ENCODE measurements around the gene TIA1. TPM values are rescaled to one million over a fixed set of nuclear protein-coding genes. Genes with fewer than 3 reads are reported as not detected.
"Not testable (repeated sequence)": the region's sequence is repeated elsewhere in the genome, so short reads cannot be mapped to it uniquely, and the experiment has no call there.

The TIA1 gene, protein sequence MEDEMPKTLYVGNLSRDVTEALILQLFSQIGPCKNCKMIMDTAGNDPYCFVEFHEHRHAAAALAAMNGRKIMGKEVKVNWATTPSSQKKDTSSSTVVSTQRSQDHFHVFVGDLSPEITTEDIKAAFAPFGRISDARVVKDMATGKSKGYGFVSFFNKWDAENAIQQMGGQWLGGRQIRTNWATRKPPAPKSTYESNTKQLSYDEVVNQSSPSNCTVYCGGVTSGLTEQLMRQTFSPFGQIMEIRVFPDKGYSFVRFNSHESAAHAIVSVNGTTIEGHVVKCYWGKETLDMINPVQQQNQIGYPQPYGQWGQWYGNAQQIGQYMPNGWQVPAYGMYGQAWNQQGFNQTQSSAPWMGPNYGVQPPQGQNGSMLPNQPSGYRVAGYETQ
- 82.5 and 123 TPM in 2 replicates for total RNA-seq (2014; rRNA removed)
- percentile 91 among the genes with signal in this experiment for Bru-seq, nascent RNA
- percentile 91 among the genes with signal in this experiment for BruChase-seq, experiment 1, labeled RNA remaining after a 6-hour chase
- BruChase-seq, experiment 2, labeled RNA remaining after a 2-hour chase = percentile 95 among the genes with signal in this experiment
- long read RNA-seq, full-length matches to known transcripts = 66 of 133 reads
- long read RNA-seq, partial matches to known transcripts = 11 of 133 reads
- long read RNA-seq, other reads (novel, unspliced or antisense) = 56 of 133 reads

DNA sequence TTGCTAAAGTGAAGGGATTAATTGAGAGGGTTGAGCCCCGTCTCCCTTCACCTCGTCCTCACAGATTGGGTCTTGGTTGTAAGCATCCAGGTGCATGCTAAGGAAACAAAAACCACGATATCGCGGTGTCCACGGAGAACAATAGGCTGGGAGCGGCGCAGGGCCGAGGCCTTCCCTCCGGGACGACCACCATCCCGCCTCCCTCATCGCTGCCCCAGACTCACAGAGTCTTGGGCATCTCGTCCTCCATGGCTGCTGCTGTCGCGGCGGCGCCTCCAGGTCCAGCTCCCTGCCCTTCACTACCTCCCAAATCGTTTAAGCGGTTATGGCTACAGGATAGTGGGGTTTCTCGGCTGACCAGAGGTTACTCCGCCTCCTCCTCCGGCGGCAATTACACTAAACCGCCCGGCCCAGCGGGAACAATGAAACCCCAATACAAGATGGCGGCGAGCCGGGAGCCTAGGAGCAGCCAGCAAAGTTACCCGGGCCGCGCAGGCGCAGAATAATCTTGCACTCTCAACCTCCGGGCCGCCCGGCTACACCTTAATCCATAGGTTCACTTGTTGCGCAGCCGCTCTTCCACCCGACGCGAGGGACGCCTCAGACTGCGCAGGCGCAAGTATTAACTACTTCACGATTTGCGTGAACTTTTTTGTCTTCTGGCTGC, at the start of gene TIA1:
Gene TIA1 (minus strand): TSS at position 448 of the 667 bp plus-strand sequence. CDS start 198 bp downstream, at position 250.
- TF ChIP-seq EZH2 (IDR thresholded peaks at IDR 0.05; ENCODE audit: low read length, unreplicated experiment) (no peak), EZH2phosphoT487 (IDR thresholded peaks at IDR 0.05; ENCODE audit: borderline replicate concordance, low read length) (no peak)
- TF ChIP-seq, protein P1, sequence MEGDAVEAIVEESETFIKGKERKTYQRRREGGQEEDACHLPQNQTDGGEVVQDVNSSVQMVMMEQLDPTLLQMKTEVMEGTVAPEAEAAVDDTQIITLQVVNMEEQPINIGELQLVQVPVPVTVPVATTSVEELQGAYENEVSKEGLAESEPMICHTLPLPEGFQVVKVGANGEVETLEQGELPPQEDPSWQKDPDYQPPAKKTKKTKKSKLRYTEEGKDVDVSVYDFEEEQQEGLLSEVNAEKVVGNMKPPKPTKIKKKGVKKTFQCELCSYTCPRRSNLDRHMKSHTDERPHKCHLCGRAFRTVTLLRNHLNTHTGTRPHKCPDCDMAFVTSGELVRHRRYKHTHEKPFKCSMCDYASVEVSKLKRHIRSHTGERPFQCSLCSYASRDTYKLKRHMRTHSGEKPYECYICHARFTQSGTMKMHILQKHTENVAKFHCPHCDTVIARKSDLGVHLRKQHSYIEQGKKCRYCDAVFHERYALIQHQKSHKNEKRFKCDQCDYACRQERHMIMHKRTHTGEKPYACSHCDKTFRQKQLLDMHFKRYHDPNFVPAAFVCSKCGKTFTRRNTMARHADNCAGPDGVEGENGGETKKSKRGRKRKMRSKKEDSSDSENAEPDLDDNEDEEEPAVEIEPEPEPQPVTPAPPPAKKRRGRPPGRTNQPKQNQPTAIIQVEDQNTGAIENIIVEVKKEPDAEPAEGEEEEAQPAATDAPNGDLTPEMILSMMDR (conservative IDR thresholded peaks at IDR 0.05; ENCODE audit: low read depth, low read length) = no peak
- DNase-seq (peak; percentile 98), ATAC-seq (peak; percentile 96)
- H3K4me1 ChIP-seq (ENCODE audit: insufficient read depth, low read length) = peaks cover 11% of the 10 kb centered on the region
- no peaks in the 10 kb centered on the region for H3K9me2 ChIP-seq (replicated peaks; ENCODE audit: low read length)
- peak within 1 kb of the TSS; percentile 99 for H3K9ac ChIP-seq (ENCODE audit: low read length)
- H3K4me3 ChIP-seq (ENCODE audit: low read length) = peak within 1 kb of the TSS; percentile 99
- TSS peak; percentile 79 for BruUV-seq (replicated peaks)
- H2AFZ ChIP-seq (ENCODE audit: low read length) = peak within 1 kb of the TSS; percentile 88
- H4K20me1 ChIP-seq (ENCODE audit: low read length) = peaks cover 27% of the 10 kb centered on the region
- ChIA-PET CTCF (no interaction called here), POLR2A (ENCODE audit: unreplicated experiment) (interaction anchor here (0.7 kb wide), 1 partner anchor 1187 kb away, joined by 3 read pairs; no protein-coding TSS in a partner anchor)
- peak within 1 kb of the TSS; percentile 89 for H3K27ac ChIP-seq (ENCODE audit: low read length)
- H3K36me3 ChIP-seq (ENCODE audit: low read depth, low read length) = 0 out of 2 replicates have a peak, but pooled peaks cover 2% of the 10 kb centered on the region
- H3K4me2 ChIP-seq (ENCODE audit: low read length) = peak within 1 kb of the TSS; percentile 90
- no peaks in the 10 kb centered on the region for H3K27me3 ChIP-seq (ENCODE audit: low read length)
- no peaks in the 10 kb centered on the region for H3F3A ChIP-seq (ENCODE audit: low read length, unreplicated experiment)
- intact Hi-C loops (cut with micrococcal nuclease) = loop anchor here (2.0 to 10.0 kb wide), 3 partner anchors 44 to 334 kb away; partner anchors contain the start of genes C2orf42, MXD1 and SNRPG
- H3K9me3 ChIP-seq (ENCODE audit: low read length) = no peaks in the 10 kb centered on the region
- H3K79me2 ChIP-seq (ENCODE audit: low read length) = peaks cover 51% of the 10 kb centered on the region

DNA sequence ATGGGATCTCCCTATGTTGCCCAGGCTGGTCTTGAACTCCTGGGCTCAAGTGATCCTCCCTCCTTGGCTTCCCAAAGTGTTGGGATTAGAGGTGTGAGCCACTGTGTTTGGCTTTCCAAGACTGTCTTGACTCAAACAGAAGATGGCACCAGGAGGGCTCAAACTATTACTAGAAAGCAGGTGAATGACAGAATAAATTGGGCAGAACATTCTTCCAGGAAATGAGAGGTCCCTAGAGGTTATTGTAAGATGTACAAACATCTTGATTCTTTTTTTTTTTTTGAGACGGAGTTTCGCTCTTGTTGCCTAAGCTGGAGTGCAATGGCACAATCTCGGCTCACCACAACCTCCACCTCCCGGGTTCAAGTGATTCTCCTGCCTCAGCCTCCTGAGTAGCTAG, 49.4 kb upstream of the TIA1 start:
- H3K27ac ChIP-seq (ENCODE audit: low read length); DNase-seq; H3F3A ChIP-seq (ENCODE audit: low read length, unreplicated experiment); H3K9me2 ChIP-seq (replicated peaks; ENCODE audit: low read length); H3K9ac ChIP-seq (ENCODE audit: low read length); CTCF ChIA-PET; H3K4me3 ChIP-seq (ENCODE audit: low read length); H3K4me1 ChIP-seq (ENCODE audit: insufficient read depth, low read length); intact Hi-C loops (cut with micrococcal nuclease); BruUV-seq (replicated peaks); H4K20me1 ChIP-seq (ENCODE audit: low read length); ATAC-seq; H3K4me2 ChIP-seq (ENCODE audit: low read length); H3K9me3 ChIP-seq (ENCODE audit: low read length); POLR2A ChIA-PET (ENCODE audit: unreplicated experiment); H3K27me3 ChIP-seq (ENCODE audit: low read length); H2AFZ ChIP-seq (ENCODE audit: low read length): not testable (repeated sequence)
- H3K79me2 ChIP-seq (ENCODE audit: low read length) = peaks cover 32% of the 10 kb centered on the region
- H3K36me3 ChIP-seq (ENCODE audit: low read depth, low read length) = peaks cover 14% of the 10 kb centered on the region; the same call in 1 of the 2 replicates

DNA sequence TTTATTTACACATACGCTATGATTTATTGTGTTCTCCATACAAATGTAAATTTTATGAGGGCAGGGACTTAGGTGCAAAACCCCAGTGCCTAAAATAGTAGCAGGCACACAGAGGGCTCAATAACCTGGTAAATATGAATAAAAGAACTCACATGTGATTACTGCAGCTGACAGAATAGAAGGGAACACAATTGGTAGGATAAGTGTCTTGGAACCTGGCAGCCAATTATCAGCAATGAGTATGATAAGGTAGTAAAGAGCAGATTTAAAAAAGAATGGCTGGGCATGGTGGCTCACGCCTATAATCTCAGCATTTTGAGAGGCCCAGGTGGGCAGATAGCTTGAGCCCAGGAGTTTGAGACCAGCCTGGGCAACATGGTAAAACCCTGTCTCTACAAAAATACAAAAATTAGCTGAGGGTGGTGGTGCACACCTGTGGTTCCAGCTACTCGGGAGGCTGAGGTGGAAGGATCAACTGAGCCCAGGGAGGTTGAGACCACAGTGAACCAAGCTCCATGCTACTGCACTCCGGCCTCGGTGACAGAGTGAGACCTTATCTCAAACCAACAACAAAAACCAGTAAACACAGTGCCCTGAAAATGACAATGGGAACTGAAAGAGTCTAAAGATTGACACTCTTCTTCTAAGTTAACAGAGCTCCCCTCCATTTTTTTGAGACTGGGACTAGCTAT, 35.2 kb upstream of the TIA1 start:
- intact Hi-C loops (cut with micrococcal nuclease) = no loop called here
- ATAC-seq (no peak), DNase-seq (no peak)
- no TSS peak for BruUV-seq (replicated peaks)
- H3K4me3 ChIP-seq (ENCODE audit: low read length) = no peak overlapping the region
- H3K79me2 ChIP-seq (ENCODE audit: low read length) = peaks cover 54% of the 10 kb centered on the region
- H3K27ac ChIP-seq (ENCODE audit: low read length) = no peak overlapping the region
- ChIA-PET CTCF (no interaction called here), POLR2A (ENCODE audit: unreplicated experiment) (interaction anchor here (0.6 to 1.0 kb wide), 2 partner anchors 10 to 48 kb away, joined by 5 to 8 read pairs; partner anchors contain the start of gene SNRPG)
- H2AFZ ChIP-seq (ENCODE audit: low read length) = no peak overlapping the region
- no peaks in the 10 kb centered on the region for H3K9me2 ChIP-seq (replicated peaks; ENCODE audit: low read length)
- H3K9ac ChIP-seq (ENCODE audit: low read length) = no peak overlapping the region
- H3F3A ChIP-seq (ENCODE audit: low read length, unreplicated experiment) = no peaks in the 10 kb centered on the region
- no peaks in the 10 kb centered on the region for H3K9me3 ChIP-seq (ENCODE audit: low read length)
- H3K4me2 ChIP-seq (ENCODE audit: low read length) = no peak overlapping the region
- H4K20me1 ChIP-seq (ENCODE audit: low read length) = 0 out of 2 replicates have a peak, but pooled peaks cover 22% of the 10 kb centered on the region
- H3K27me3 ChIP-seq (ENCODE audit: low read length) = no peaks in the 10 kb centered on the region
- peaks cover 74% of the 10 kb centered on the region for H3K36me3 ChIP-seq (ENCODE audit: low read depth, low read length)
- TF ChIP-seq, protein P1 (conservative IDR thresholded peaks at IDR 0.05; ENCODE audit: low read depth, low read length) = no peak
- no peak for TF ChIP-seq EZH2 (IDR thresholded peaks at IDR 0.05; ENCODE audit: low read length, unreplicated experiment)
- TF ChIP-seq EZH2phosphoT487 (IDR thresholded peaks at IDR 0.05; ENCODE audit: borderline replicate concordance, low read length) = no peak
- H3K4me1 ChIP-seq (ENCODE audit: insufficient read depth, low read length) = no peaks in the 10 kb centered on the region
